ENCODE data around the gene PFKL.
A peak's percentile ranks its signal among the peaks of the same experiment; 100 is the strongest.
"Not testable (repeated sequence)": the region's sequence is repeated elsewhere in the genome, so short reads cannot be mapped to it uniquely, and the experiment has no call there.

Gene PFKL

GRCh38 chr21:44295163-44295573, 4.7 kb upstream of the PFKL start:
- DNase-seq, result no peak

DNA sequence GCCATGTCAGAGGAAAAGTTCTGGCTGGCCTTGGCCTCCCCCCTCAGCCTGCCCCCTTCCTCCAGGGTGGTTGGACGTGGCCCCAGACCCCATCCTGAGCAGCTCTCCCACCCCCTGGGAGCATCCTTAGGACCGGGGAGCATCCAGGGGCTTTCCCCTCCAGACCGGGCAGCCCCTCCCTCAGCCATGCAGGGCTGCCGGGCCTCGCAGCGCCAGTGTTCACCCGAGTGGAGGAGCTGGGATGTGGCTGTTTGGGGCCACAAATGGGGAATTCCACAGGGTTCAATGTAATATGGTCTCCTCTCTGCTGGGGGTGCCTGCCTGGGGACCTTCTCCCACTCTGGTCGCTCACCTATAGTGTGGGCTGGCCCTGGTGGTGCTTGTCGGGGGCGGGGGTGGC, 4.2 kb upstream of the PFKL start:
- DNase-seq, result no peak

DNA sequence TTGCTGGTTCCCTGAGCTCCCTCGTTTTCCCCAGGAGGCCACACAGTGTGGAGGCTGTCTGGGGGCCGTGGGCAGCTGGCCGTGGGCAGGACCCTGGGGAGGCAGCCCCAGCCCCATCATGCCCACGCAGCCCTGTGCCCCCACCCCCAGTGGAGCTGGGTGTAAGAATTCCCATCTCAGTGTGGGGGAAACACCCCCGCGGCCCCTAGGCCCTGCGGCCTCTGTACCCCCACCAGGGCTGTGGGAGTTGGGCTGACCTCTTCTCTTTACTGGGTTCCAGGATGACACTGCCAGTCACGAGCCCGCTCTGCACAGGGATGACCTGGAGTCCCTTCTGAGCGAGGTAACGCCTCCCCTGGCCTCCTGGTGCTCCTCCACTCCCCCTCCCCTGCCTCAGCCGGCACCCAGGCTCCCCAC, 3.7 kb upstream of the PFKL start:
- no peak for DNase-seq

DNA sequence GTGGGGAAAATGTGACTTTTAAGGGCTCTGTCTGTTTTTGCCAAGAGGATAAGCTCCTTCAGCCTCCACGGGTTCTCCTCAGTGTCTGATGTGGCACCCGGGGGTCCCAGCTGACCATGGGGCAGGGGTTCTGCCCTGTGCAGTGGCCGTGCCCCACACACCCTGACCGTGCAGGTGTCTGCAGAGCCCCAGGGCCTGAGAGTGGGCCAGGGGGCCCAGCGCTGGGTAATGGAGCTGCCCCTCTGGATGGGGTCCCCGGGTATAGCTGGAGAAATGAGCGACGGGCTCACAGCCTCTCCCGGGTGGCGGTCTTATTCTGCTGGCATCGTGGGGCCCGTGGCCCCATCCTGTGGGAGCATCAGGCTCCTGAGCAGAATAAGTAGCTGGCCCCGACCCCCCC, 2.9 kb upstream of the PFKL start:
- DNase-seq, result no peak

- peak; percentile 71 for DNase-seq
These were observed 2.1 kb upstream of the PFKL start for GRCh38 chr21:44297525-44298290.

DNA sequence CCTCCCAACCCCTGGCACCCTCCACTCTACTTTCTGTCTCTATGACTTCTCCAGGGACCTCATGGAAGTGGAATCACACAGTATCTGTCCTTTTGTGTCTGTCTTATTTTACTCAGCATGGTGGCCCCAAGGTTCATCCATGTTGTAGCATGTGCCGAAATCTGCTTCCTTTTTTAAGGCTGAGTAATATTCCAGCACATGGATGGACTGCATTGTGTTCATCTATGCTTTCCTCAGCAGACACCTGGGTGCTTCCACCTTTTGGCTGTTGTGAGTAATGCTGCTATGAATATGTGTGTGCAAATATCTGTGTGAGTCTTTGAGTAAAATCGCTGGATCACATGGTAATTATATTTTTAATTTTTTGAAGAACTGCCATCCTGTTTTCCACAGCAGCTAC, 1.6 kb upstream of the PFKL start:
- DNase-seq, result peak; percentile 28

- peak; percentile 28 for DNase-seq
These were observed 782 bp upstream of the PFKL start for GRCh38 chr21:44299085-44299457.

DNA sequence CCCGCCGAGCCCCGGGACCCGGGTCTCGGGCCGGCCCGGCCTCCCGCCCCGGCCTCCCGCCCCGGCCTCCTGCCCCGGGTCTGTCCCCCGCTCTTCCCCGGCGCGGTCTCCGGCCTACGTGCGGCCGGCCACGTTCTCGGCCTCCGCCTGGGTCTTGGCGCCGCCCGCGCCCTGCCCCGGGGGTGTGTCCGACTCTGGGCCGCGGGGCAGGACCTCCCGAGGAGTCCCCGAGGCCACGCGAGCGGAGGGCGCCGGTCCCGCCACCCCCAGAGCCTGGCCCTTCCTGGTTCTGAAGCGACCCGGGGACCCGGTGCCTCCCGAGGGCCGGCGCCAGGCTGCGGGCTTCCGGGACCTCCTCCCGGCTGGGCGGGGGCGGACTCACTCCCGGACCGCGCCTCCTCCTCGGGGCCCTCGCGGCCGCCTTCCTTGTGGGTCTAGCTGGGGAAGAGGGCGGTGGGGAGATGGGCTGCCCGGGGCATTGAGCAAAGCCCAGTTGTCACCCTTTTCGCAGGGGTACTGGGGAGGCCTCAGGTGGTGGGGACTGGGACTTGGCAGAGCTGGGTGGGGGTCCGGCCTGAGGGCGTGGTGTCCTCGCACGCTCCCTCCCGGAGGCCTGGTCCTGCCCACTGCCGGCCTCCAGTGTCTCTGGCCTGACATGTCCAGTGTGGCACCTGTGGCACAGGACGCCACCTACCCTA, 558 bp downstream of the PFKL start:
- DNase-seq, result peak; percentile 58

GRCh38 chr21:44301141-44301540, 1.3 kb downstream of the PFKL start:
- no peak for DNase-seq

DNA sequence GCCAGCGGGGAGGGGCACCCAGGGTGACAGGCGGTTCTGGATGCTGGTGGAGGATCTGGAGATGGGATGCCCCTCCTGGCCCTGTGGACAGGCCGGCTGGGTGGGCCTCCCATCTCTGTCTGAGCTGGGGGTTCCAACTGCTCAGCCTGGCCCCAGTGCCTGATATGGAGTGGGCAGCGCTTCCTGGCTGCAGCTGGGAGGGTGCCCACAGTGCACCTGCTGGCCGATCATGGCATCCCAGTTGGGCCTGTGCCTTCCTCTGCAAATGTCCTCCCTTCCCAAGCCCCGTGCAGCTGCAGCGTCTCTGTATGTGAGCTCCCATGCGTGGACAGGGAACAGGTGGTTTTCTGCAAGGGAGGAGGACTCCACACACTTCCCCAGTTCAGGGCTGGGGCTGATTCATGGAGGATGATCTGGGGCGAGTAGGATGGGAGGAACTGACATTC, 2.1 kb downstream of the PFKL start:
- no peak for DNase-seq

- not testable (repeated sequence) for DNase-seq
These were observed 2.9 kb downstream of the PFKL start for GRCh38 chr21:44302573-44303401.

GRCh38 chr21:44303490-44303981, 3.7 kb downstream of the PFKL start:
- DNase-seq, result no peak

GRCh38 chr21:44304011-44304616, 4.3 kb downstream of the PFKL start:
- no peak for DNase-seq

DNA sequence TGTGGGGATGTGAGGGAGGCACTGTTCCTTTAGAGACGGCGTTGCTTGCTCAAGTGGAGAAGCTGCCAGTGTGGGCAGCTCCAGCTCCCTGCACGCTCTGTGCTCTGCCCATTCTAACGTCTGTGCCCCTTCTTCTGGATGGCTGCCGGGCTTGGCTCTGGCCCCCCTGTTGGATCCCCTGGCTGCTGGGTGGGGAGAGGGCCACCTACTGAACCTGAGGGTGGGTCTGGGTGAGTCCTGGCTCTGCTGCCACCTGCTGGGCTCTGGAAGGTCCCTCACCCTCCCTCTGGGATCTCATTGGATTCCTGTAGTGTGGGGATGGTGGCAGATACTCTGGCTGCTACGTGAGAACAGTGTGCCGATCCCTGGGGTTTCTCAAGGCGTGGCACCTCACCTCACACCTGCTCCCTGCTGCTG, 5.0 kb downstream of the PFKL start:
- DNase-seq, result peak; percentile 33

DNA sequence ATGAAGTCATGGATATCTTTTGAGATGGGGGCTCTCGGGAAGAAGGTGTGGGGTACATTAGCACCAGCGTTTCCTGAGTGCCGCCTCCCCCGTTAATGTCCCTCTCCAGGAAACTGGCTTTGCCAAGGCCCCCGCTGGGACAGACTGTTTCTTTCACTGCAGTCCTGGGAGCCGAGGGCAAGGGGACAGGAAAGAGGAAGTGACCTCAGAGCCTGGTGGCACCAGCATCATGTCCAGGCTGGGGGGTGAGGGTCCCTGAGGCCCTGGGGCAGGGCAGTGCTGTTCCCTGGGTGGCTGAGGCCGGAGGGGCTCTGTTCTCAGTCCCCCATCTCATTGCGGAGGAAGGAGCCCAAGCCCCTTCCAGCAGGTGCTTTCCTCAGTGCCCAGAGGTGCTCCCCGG, 5.8 kb downstream of the PFKL start:
- no peak for DNase-seq

DNA sequence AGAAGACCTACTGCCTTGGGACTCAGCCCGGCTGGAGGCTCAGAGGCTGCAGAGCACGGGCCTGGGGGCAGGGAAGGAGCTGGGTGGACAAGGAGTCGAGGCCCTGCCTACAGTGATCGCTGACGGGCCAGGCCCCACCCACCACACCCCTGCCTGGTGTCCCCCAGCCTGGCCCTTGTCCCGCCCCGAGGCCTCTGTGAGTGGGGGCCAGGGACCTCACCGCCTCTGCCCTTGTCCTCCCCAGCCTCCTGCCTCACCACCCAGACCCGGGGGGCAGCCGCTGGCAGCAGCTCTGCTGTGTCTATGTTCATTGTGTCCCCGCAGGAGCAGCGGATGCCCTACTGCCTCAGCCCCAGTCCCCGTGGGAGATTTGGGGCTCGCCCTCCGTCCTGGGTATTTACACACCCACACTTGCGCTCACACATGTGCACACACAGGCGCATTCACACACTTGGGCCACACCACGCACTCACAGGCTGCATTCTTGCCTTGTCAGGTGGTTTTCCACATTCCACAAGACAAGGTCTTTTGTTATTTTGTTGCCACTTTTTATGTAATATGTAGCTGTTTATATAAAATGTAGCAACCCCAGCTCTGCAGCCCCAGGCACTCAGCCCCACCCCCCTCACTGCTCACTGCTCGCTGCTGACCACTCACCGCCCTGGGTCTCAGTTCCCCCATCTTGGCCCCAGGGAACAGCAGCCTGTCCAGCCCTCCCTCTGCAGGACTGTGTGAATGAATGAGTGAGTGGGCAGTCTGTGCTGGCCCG, 7.3 kb downstream of the PFKL start:
- no peak for DNase-seq

- no peak for DNase-seq
These were observed 11.0 kb downstream of the PFKL start for GRCh38 chr21:44310628-44311507.

GRCh38 chr21:44312089-44312488, 12.2 kb downstream of the PFKL start:
- DNase-seq, result no peak

- no peak for DNase-seq
These were observed 12.9 kb downstream of the PFKL start for GRCh38 chr21:44312716-44313115.

DNA sequence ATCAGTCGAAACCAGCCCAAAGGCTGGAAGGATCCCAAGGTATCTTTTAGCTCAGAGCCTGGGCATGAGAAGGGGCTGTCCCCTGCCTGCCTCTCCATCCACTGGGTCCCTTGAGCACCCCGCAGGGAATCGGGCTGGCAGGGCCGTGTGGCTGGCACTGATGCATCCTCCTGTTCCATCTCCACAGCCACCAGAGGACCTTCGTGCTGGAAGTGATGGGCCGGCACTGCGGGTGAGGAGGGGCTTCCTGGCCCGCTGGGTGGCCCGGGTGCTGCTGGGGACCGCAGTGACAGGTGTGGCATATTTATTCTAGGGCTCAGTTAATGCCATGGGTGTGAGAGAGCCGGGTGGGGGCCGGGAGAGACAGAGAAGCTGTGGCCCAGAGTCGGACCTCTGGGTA, 13.6 kb downstream of the PFKL start:
- no peak for DNase-seq

GRCh38 chr21:44314128-44314527, 14.3 kb downstream of the PFKL start:
- DNase-seq, result no peak

Data from fibroblast of skin of right biceps (primary cell).